NB4 (cell line): Measurements from ENCODE around the gene CYYR1.

Experiments used
- DNase-seq: peaks from one replicate; pipeline ENCODE4 v3.0.0; 2010; ENCODE audit warnings: low read depth
- H3K4me3 ChIP-seq: one replicate; pipeline ENCODE4 v1.5.1; 2011; ENCODE audit warnings: mild to moderate bottlenecking, low read depth, low read length, moderate library complexity
- CTCF ChIP-seq: IDR thresholded peaks from one replicate; pipeline ENCODE4 v1.5.1; 2012; ENCODE audit warnings: low read depth, low read length
- MAX ChIP-seq: IDR thresholded peaks from 2 replicates; pipeline ENCODE4 v1.6.1; 2011; ENCODE audit warnings: low read depth, low read length
- MYC ChIP-seq: IDR thresholded peaks from 2 replicates; pipeline ENCODE4 v1.6.1; 2011; ENCODE audit warnings: low read depth, low read length
- POLR2A ChIP-seq: IDR thresholded peaks from 2 replicates; pipeline ENCODE4 v1.6.1; 2011; ENCODE audit warnings: mild to moderate bottlenecking; ENCODE audit not compliant: insufficient read length; ENCODE audit errors: extremely low read depth

CYYR1 gene

DNA sequence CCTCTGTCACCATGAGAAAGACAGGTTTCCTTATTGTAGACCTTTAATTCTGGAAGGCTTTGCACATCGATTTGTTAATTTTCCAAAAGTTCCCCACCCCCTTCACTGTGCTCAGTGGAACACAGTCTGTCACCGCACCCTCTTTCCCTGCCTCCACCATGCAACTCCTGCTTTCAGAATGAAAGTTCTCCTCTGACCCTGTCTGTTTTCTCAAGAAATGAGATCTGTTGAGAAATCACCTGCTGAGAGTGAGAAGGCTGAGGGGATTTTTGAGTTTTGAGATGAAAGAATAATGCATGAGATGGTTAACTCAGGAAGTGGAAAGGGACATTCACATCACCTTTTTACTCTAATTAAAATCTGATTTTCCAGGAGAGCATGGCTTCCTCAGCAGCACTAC, 99.6 kb downstream of the CYYR1 start:
- H3K4me3 ChIP-seq, result no peak overlapping the region
- no peak for DNase-seq
- TF ChIP-seq CTCF, result no peak
- TF ChIP-seq MAX, result no peak
- no peak for TF ChIP-seq MYC
- no peak for TF ChIP-seq POLR2A

GRCh38 chr21:26471099-26471471, 102.0 kb downstream of the CYYR1 start:
- DNase-seq, result no peak
- TF ChIP-seq MAX (no peak), POLR2A (no peak), CTCF (no peak), MYC (no peak)
- no peak overlapping the region for H3K4me3 ChIP-seq

GRCh38 chr21:26470351-26471098, 102.6 kb downstream of the CYYR1 start:
- no peak overlapping the region for H3K4me3 ChIP-seq
- DNase-seq, result no peak
- no peak for TF ChIP-seq CTCF
- TF ChIP-seq POLR2A, result no peak
- TF ChIP-seq MYC, result no peak
- TF ChIP-seq MAX, result no peak

GRCh38 chr21:26469789-26470188, 103.3 kb downstream of the CYYR1 start:
- H3K4me3 ChIP-seq, result no peak overlapping the region
- TF ChIP-seq POLR2A (no peak), CTCF (no peak), MYC (no peak), MAX (no peak)
- DNase-seq, result no peak

DNA sequence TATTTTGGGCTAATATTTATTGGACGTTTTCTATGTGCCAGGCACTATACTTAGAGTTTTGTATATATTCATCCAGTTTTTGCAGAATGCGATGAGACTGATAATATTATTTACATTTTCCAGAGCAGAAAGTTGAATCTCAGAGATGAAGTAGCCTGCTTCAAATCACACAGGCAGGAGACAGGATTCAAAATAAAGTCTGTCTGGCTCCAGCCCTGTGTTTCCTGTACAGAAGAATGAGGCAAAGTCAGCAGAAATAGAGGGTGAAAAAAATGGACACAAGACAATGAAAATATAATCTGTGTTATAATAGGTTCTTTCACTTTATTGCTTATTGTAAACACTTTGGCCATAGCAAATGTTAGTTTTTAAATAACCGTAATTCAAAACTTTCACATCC, 107.2 kb downstream of the CYYR1 start:
- no peak for DNase-seq
- no peak for TF ChIP-seq CTCF
- no peak for TF ChIP-seq MAX
- no peak for TF ChIP-seq POLR2A
- no peak for TF ChIP-seq MYC
- H3K4me3 ChIP-seq, result no peak overlapping the region
